Measurements from ENCODE around the gene AQP2.

Gene AQP2

DNA sequence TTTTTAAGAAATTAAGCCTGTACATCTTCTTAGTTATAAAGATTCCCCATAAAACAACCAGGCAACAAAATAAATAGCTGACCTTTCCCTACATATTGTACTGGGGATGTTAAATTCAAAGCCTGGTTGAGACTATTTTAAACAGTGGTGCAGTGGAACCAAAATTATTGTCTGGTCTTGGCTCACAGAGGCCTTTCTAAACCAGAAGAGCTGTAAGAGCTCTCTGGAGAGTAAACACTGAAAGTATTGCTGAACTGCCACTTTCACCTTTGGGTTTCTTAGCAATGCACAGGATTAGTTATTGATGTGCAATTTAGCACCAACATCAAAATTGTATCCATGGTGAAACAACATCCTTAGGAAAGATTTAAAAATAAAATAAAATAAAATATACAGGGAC, 54.2 kb downstream of the AQP2 start:
- no peak for DNase-seq

DNA sequence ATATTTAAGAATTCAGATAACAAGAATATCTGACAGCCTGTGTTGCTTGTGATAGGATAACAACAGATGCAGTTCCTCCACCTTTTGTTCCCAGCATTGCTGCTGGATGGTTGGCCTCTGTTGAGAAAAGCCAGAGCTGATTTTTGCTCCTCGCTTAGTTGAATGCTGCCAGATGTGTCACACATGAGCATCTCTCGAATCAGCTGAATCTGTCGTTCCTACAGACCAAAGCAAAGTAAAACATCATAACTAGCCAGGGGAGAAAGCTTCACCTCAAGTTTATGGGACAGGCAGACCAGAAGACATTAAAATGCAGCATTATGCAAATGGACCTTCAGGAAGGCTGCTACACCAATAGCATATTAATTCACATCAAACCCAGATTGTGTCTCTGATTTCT, 54.6 kb downstream of the AQP2 start:
- no peak for DNase-seq

DNA sequence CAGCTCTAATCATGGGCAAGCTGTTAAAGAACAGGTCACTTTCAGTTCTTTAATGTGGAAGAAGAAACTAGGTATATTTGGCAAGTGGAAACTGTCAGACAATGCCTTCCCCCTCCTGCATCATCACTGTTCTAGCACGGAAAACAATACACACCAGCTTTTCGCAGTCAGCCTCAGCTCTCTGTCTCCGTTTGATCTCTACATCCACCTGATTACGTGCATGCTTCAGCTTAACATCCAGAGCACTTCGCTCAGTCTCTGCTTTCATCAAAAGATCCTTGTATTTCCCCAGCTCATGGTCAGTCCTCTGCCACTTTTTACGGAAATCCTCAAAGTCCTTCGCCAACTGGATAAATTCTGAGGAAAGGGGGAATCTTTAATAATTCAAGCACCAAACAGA, 55.7 kb downstream of the AQP2 start:
- DNase-seq, result no peak

DNA sequence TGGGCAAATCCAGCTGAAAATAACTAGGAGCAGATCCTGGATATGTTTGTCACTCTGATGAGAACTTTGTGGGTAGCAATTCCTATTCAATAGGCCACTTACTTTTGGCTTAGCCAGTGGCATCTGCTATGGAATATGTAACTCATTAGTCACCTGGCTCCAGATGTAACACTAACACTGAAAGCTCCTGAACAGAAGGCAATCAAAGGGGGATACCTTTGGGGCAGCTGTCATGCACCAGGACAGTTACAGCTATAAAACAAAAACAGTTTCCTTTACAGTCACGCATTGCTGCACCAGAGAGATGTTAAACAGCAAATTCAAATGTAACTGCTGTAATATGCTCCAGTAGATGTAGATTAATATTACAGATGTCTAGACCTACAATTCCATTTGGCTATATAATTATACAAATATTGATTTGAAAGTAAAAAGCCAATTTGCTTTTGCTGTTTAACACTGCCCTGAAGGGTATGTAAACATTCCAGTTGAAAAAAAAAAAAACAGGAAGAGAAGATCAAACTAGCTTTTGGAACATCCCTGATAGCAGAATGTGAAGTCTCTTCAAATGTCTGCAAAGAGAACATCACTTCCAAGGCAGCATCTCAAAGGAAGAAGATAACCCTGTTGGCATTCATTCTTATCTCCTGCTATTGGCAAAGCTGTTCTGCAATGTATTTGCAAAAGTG, 56.4 kb downstream of the AQP2 start:
- no peak for DNase-seq

Measured in NCI-H1048 (cell line).